GM18870 (cell line): ENCODE data around the gene DAB2IP.

Experiments used
- ATAC-seq: cut with Tn5 transposase; IDR thresholded peaks from one replicate; pipeline ENCODE4 v1.9.1; 2021; ENCODE audit warnings: moderate library complexity; ENCODE audit not compliant: unreplicated experiment

The DAB2IP gene

GRCh38 chr9:121833061-121833460, 181.6 kb downstream of the DAB2IP start:
- ATAC-seq: no peak
